ENCODE results near the gene MARK2. TPM values are rescaled to one million over a fixed set of nuclear protein-coding genes. Genes with fewer than 3 reads are reported as not detected.

Gene MARK2
- total and polyA plus RNA-seq, 2 of the 8 experiments (the other 6 are each of a cell fraction or from before 2014, with no cell fraction given), result 19.3 to 58.5 TPM

DNA sequence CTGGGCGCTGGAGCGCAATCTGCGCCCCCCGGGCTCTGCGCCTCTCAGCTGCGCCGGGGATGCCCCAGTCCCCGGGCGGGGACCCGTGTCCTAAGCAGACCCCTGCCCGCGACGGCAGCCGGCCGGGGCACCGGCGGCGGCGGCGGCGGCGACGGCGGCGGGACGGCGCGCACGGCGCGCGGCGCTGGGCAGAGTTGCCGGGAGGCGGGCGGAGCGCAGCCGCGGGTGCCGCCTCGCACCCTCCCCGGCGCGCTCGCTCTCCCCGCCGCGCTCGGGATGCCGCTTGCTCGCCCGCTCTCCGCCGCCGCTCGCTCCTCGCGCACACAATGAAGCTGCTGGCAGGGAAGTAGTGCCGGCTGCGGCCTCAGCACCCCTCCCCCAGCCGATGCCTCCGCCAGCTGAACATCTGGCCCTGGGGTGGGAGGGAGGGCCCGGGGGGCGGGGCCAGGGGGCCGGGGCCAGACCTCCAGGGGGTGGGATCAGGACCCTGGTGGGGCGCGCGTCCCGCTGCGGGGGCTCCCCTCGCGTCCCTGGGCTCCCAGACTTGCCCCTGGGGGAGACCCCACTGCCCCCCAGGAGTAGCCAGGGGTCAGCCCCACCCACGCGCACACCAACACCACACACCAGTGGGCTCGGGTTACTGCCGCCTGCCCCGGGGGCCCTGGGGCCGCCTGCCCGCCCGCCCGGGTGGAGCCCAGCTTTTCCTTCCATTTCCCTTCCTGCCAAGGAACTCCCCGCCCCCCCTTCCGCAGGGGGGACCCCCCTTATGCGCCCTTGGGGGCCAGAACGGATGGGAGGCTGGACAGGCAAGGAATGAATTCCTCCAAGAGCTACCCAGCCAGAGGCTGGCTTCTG, 78.2 kb downstream of the MARK2 start, which contains the start of gene RCOR2 (continued):
- TF ChIP-seq, protein P1, sequence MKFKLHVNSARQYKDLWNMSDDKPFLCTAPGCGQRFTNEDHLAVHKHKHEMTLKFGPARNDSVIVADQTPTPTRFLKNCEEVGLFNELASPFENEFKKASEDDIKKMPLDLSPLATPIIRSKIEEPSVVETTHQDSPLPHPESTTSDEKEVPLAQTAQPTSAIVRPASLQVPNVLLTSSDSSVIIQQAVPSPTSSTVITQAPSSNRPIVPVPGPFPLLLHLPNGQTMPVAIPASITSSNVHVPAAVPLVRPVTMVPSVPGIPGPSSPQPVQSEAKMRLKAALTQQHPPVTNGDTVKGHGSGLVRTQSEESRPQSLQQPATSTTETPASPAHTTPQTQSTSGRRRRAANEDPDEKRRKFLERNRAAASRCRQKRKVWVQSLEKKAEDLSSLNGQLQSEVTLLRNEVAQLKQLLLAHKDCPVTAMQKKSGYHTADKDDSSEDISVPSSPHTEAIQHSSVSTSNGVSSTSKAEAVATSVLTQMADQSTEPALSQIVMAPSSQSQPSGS (IDR thresholded peaks at IDR 0.05; ENCODE audit: low read length), result no peak
- TF ChIP-seq TBP (IDR thresholded peaks at IDR 0.05; ENCODE audit: low read depth, low read length) (peak; percentile 66; the same call in 1 of the 2 replicates), SIX5 (IDR thresholded peaks at IDR 0.05; ENCODE audit: low read depth, low read length) (no peak), SIN3A (conservative IDR thresholded peaks at IDR 0.05 in 1 of 2, IDR thresholded peaks at IDR 0.05 in 1 of 2; ENCODE audit: low read depth in 1 of 2, low read length in 2 of 2) (0 out of 4 replicates have a peak, but pooled peaks have one; percentile 24), GTF2F1 (IDR thresholded peaks at IDR 0.05; ENCODE audit: borderline replicate concordance, low read depth, low read length) (no peak)
- TF ChIP-seq, protein P2, sequence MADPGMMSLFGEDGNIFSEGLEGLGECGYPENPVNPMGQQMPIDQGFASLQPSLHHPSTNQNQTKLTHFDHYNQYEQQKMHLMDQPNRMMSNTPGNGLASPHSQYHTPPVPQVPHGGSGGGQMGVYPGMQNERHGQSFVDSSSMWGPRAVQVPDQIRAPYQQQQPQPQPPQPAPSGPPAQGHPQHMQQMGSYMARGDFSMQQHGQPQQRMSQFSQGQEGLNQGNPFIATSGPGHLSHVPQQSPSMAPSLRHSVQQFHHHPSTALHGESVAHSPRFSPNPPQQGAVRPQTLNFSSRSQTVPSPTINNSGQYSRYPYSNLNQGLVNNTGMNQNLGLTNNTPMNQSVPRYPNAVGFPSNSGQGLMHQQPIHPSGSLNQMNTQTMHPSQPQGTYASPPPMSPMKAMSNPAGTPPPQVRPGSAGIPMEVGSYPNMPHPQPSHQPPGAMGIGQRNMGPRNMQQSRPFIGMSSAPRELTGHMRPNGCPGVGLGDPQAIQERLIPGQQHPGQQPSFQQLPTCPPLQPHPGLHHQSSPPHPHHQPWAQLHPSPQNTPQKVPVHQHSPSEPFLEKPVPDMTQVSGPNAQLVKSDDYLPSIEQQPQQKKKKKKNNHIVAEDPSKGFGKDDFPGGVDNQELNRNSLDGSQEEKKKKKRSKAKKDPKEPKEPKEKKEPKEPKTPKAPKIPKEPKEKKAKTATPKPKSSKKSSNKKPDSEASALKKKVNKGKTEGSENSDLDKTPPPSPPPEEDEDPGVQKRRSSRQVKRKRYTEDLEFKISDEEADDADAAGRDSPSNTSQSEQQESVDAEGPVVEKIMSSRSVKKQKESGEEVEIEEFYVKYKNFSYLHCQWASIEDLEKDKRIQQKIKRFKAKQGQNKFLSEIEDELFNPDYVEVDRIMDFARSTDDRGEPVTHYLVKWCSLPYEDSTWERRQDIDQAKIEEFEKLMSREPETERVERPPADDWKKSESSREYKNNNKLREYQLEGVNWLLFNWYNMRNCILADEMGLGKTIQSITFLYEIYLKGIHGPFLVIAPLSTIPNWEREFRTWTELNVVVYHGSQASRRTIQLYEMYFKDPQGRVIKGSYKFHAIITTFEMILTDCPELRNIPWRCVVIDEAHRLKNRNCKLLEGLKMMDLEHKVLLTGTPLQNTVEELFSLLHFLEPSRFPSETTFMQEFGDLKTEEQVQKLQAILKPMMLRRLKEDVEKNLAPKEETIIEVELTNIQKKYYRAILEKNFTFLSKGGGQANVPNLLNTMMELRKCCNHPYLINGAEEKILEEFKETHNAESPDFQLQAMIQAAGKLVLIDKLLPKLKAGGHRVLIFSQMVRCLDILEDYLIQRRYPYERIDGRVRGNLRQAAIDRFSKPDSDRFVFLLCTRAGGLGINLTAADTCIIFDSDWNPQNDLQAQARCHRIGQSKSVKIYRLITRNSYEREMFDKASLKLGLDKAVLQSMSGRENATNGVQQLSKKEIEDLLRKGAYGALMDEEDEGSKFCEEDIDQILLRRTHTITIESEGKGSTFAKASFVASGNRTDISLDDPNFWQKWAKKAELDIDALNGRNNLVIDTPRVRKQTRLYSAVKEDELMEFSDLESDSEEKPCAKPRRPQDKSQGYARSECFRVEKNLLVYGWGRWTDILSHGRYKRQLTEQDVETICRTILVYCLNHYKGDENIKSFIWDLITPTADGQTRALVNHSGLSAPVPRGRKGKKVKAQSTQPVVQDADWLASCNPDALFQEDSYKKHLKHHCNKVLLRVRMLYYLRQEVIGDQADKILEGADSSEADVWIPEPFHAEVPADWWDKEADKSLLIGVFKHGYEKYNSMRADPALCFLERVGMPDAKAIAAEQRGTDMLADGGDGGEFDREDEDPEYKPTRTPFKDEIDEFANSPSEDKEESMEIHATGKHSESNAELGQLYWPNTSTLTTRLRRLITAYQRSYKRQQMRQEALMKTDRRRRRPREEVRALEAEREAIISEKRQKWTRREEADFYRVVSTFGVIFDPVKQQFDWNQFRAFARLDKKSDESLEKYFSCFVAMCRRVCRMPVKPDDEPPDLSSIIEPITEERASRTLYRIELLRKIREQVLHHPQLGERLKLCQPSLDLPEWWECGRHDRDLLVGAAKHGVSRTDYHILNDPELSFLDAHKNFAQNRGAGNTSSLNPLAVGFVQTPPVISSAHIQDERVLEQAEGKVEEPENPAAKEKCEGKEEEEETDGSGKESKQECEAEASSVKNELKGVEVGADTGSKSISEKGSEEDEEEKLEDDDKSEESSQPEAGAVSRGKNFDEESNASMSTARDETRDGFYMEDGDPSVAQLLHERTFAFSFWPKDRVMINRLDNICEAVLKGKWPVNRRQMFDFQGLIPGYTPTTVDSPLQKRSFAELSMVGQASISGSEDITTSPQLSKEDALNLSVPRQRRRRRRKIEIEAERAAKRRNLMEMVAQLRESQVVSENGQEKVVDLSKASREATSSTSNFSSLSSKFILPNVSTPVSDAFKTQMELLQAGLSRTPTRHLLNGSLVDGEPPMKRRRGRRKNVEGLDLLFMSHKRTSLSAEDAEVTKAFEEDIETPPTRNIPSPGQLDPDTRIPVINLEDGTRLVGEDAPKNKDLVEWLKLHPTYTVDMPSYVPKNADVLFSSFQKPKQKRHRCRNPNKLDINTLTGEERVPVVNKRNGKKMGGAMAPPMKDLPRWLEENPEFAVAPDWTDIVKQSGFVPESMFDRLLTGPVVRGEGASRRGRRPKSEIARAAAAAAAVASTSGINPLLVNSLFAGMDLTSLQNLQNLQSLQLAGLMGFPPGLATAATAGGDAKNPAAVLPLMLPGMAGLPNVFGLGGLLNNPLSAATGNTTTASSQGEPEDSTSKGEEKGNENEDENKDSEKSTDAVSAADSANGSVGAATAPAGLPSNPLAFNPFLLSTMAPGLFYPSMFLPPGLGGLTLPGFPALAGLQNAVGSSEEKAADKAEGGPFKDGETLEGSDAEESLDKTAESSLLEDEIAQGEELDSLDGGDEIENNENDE (IDR thresholded peaks at IDR 0.05; ENCODE audit: insufficient replicate concordance, low read length), result no peak
- TF ChIP-seq, protein P3, sequence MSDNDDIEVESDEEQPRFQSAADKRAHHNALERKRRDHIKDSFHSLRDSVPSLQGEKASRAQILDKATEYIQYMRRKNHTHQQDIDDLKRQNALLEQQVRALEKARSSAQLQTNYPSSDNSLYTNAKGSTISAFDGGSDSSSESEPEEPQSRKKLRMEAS (IDR thresholded peaks at IDR 0.05), result peak; percentile 76
